NB4 (cell line): ENCODE measurements around the gene TBC1D17.

ENCODE experiments used
- DNase-seq: peaks from one replicate; pipeline ENCODE4 v3.0.0; 2010; ENCODE audit warnings: low read depth
- H3K4me3 ChIP-seq: one replicate; pipeline ENCODE4 v1.5.1; 2011; ENCODE audit warnings: mild to moderate bottlenecking, low read depth, low read length, moderate library complexity
- MYC ChIP-seq: IDR thresholded peaks from 2 replicates; pipeline ENCODE4 v1.6.1; 2011; ENCODE audit warnings: low read depth, low read length
- POLR2A ChIP-seq: IDR thresholded peaks from 2 replicates; pipeline ENCODE4 v1.6.1; 2011; ENCODE audit warnings: mild to moderate bottlenecking; ENCODE audit not compliant: insufficient read length; ENCODE audit errors: extremely low read depth
- TF ChIP-seq, protein P1 (sequence below): IDR thresholded peaks from one replicate; pipeline ENCODE4 v1.5.1; 2012; ENCODE audit warnings: low read depth, low read length
- TF ChIP-seq, protein P2 (sequence below): IDR thresholded peaks from 2 replicates; pipeline ENCODE4 v1.6.1; 2011; ENCODE audit warnings: low read depth, low read length

Gene TBC1D17

DNA sequence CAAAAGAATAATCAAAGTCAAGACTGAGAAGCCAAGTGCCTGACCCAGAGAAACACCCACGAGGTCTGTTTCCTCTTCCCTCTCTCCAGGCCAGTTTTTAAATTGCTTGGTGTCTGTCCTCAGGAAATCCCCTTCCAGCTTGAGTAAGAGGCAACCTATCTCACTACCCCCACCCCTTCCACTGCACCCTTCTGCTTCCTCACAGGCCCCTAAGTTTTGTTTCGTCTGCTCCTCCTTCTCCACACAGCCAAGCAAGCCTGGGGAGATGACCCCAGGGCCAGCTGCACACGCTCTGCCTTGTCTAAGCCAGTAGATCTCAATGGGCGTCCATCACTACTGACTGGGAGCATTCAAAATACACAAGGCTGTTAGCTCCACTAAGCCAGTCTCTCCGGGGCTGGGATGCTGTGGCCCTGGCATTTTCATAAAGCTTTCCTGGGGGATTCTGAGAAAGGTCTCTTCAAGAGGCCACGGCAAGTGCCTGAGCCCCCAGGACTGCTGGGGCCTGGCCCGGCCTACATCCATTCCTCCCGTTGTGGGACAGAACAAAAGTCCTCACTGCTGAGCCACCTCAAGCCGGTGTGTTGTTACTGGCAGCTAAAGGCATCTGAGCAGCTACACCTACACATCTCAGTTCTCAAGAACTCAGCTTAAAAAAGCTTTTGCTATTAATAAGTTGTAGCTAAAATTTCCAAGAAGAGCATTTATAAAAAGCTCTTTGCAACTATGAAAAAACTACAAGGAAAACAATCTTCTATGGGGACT, 34.1 kb downstream of the TBC1D17 start:
- TF ChIP-seq POLR2A, result no peak
- no peak for TF ChIP-seq MYC
- TF ChIP-seq, protein P1, sequence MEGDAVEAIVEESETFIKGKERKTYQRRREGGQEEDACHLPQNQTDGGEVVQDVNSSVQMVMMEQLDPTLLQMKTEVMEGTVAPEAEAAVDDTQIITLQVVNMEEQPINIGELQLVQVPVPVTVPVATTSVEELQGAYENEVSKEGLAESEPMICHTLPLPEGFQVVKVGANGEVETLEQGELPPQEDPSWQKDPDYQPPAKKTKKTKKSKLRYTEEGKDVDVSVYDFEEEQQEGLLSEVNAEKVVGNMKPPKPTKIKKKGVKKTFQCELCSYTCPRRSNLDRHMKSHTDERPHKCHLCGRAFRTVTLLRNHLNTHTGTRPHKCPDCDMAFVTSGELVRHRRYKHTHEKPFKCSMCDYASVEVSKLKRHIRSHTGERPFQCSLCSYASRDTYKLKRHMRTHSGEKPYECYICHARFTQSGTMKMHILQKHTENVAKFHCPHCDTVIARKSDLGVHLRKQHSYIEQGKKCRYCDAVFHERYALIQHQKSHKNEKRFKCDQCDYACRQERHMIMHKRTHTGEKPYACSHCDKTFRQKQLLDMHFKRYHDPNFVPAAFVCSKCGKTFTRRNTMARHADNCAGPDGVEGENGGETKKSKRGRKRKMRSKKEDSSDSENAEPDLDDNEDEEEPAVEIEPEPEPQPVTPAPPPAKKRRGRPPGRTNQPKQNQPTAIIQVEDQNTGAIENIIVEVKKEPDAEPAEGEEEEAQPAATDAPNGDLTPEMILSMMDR, result no peak
- TF ChIP-seq, protein P2, sequence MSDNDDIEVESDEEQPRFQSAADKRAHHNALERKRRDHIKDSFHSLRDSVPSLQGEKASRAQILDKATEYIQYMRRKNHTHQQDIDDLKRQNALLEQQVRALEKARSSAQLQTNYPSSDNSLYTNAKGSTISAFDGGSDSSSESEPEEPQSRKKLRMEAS, result no peak
- H3K4me3 ChIP-seq, result no peak overlapping the region
- peak; percentile 42 for DNase-seq

DNA sequence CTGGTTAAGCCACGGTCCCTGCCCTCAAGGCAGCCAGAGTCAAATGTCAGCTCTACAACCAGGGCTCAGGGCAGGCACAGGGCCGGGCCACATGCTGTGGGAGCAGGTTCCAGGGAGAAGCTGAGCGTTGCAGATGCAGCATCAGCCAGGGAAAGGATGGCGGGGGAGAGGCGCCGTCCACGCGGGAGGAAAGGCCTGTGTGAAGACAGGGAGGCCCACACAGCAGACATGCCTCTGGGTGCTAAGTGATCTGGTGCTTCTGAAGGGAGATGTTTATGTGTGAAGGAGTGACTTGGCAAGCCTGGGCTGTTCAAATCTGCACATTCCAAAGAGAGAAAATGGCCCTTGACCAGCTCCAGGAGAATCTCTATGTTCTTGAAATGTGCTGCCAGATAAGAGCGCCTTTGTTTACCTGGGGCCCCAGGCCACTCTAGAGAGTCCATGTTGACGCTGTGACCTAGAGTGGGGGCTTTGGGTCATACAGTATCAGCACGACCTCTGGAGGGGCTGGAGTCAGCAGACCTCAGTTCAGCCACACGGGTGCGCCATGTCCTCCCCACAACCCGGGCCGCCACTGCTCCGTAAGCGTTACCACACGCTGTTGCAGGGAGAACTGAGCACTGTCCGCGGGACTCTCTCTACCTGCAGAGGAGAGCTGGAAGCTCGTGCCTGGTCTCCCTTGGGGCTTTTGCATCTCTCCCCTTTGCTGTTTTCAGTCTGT, 35.6 kb downstream of the TBC1D17 start:
- H3K4me3 ChIP-seq, result no peak overlapping the region
- TF ChIP-seq, protein P2, result no peak
- DNase-seq, result no peak

DNA sequence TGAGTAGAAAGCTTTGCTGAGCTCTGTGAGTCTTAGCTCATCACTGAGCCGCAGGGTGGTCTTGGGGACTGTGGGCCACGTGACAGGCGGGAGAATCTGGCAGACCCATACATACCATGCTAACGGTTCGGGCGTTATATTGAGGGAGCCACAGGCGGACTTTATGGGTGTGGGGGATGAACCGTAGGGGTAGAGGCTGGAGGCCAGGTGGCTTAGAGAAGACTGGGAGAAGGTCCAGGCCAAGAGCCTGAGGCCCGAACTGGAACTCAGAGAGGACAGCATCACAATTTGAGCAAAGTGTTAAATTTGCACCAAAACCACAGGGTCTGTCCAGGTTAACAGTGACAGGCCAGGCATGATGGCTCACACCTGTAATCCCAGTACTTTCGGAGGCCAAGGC, 36.2 kb downstream of the TBC1D17 start:
- DNase-seq, result no peak
- TF ChIP-seq MYC (no peak), POLR2A (no peak)
- TF ChIP-seq, protein P2, result no peak
- TF ChIP-seq, protein P1, result no peak

DNA sequence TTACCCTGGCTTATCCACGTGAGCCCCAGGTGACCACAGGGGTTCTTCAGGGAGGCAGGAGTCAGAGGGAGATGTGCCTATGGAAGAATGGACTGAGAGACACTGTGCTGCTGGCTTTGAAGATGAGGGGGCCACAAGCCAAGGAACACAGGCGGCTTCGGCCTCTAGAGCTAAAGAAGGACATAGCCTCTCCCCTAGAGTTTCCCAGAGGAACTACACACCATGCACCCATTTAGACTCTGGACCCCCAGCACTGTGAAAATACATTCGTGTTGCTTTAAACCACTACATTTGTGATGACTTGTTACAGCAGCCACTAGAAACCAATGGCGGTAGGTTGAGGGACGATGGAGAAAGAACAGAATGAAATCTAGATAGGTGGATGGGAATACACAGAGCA, 37.8 kb downstream of the TBC1D17 start:
- no peak for DNase-seq
- no peak overlapping the region for H3K4me3 ChIP-seq
- TF ChIP-seq, protein P2, result no peak
- TF ChIP-seq, protein P1, result peak; percentile 16

More for the DNA sequence above, 36.2 kb downstream of the TBC1D17 start:
- H3K4me3 ChIP-seq, result no peak overlapping the region

DNA sequence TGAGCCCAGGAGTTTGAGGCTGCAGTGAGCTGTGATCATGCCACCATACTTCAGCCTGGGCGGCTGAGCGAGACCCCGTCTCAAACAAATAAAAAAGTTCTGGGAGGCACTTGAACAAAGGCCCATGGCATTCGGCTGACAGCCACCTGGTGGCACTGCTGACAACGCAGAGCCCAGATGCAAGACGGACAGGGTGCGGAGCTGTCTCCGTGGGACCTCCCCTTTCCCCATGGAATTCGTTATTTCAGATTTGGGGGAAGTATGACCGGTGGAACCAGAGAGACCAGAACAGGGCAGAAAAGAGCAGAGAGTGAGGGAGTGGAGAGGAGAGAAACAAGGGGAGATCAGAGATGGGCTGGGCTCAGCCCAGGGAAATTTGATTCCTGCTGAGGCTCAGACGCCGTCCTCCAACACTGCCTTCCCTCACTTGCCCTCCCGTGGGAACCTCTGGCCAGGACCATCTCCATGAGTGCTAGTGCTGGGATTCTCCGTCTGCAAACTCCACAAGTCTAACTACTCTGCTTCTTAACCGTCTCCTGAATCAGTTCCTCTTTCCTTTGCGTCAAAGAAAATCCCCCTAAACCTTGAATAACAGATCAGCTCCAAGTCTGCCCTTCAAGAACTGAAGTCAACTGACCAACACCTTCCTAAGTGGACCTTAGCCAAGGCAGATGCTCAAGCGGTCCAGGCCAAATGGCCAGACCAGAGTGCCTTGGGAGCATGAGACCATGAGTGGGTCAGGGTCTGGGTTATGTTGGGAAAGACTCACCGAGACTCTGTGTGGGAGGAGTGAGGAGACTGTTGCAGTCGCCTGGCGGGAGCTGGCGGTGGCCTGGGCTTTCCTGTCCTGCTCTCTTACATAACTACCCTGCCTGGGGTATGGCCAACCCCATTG, 39.6 kb downstream of the TBC1D17 start:
- peak; percentile 70 for DNase-seq
- TF ChIP-seq, protein P2, result no peak
- TF ChIP-seq, protein P1, result peak; percentile 20
- TF ChIP-seq POLR2A, result no peak
- TF ChIP-seq MYC, result no peak
- no peak overlapping the region for H3K4me3 ChIP-seq

DNA sequence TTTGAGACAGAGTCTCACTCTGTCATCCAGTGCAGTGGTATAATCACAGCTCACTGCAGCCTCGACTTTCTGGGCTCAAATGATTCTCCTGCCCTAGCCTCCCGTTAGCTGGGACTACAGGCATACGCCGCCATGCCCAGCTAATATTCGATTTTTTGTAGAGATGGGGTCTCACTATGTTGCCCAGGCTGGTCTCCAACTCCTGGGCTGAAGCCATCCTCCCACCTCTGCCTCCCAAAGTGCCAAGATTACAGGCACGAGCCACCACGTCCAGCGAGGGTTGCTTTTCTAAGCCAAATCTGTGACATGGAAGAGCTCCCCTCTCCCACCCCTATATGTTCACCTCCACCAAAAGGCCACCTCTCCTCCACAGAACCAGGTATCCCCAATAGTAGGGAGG, 40.6 kb downstream of the TBC1D17 start:
- TF ChIP-seq POLR2A, result no peak
- TF ChIP-seq, protein P2, result no peak
- TF ChIP-seq, protein P1, result no peak
- no peak for TF ChIP-seq MYC
- DNase-seq, result no peak
- no peak overlapping the region for H3K4me3 ChIP-seq
